A673 (cell line): ENCODE measurements around the gene SF3A2.

ENCODE experiments used
- EZH2 ChIP-seq: fragments of 200-600 bp; sonication (generic); IDR thresholded peaks from 2 replicates; pipeline ENCODE4 v1.6.1; 2017; ENCODE audit warnings: borderline replicate concordance, low read depth, mild to moderate bottlenecking, mixed read lengths, antibody characterized with exemption, low read length; ENCODE audit not compliant: poor library complexity, severe bottlenecking
- TF ChIP-seq, protein P1 (sequence below): fragments of 300-800, 200-600 bp; sonication (generic); conservative IDR thresholded peaks from 2 replicates; pipeline ENCODE4 v1.5.1; 2017; ENCODE audit warnings: low read depth, mild to moderate bottlenecking, antibody characterized with exemption, low read length, moderate library complexity, mixed read lengths

DNA sequence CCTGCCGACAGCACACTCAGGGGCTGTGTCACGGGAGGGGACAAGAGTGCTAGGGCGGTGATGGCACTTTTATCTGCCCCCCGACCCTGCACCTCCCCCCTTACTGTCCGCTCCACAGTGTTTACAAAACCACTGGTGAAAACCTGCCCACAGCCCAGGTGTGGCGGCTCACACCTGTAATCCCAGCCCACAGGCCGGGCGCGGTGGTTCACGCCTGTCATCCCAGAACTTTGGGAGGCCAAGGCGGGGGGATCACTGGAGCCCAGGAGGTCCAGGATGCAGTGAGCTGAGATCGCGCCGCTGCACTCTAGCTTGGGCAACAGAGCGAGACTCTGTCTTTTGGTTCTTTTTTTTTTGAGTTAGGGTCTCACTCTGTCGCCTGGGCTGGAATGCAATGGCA lies 59.5 kb downstream of the SF3A2 start:
- TF ChIP-seq, protein P1, sequence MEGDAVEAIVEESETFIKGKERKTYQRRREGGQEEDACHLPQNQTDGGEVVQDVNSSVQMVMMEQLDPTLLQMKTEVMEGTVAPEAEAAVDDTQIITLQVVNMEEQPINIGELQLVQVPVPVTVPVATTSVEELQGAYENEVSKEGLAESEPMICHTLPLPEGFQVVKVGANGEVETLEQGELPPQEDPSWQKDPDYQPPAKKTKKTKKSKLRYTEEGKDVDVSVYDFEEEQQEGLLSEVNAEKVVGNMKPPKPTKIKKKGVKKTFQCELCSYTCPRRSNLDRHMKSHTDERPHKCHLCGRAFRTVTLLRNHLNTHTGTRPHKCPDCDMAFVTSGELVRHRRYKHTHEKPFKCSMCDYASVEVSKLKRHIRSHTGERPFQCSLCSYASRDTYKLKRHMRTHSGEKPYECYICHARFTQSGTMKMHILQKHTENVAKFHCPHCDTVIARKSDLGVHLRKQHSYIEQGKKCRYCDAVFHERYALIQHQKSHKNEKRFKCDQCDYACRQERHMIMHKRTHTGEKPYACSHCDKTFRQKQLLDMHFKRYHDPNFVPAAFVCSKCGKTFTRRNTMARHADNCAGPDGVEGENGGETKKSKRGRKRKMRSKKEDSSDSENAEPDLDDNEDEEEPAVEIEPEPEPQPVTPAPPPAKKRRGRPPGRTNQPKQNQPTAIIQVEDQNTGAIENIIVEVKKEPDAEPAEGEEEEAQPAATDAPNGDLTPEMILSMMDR = no peak
- no peak for TF ChIP-seq EZH2
